Ishikawa (cell line): ENCODE data around the gene LIG1.

Experiments used
- CEBPB ChIP-seq: IDR thresholded peaks from 2 replicates; pipeline ENCODE4 v1.6.1; 2012
- CREB1 ChIP-seq: IDR thresholded peaks from 2 replicates; pipeline ENCODE4 v1.6.1; 2012; ENCODE audit warnings: low read depth
- EGR1 ChIP-seq: IDR thresholded peaks from 2 replicates; pipeline ENCODE4 v1.6.1; 2012
- EP300 ChIP-seq: IDR thresholded peaks from 2 replicates; pipeline ENCODE4 v1.6.1; 2012; ENCODE audit warnings: borderline replicate concordance
- FOXM1 ChIP-seq: IDR thresholded peaks from 2 replicates; pipeline ENCODE4 v1.6.1; 2012; ENCODE audit warnings: low read depth, borderline replicate concordance
- NFIC ChIP-seq: IDR thresholded peaks from 2 replicates; pipeline ENCODE4 v1.6.1; 2012
- RAD21 ChIP-seq: IDR thresholded peaks from 2 replicates; pipeline ENCODE4 v1.6.1; 2012; ENCODE audit warnings: low read depth
- TAF1 ChIP-seq: IDR thresholded peaks from 2 replicates; pipeline ENCODE4 v1.6.1; 2012; ENCODE audit warnings: low read depth, mild to moderate bottlenecking
- TCF12 ChIP-seq: IDR thresholded peaks from 2 replicates; pipeline ENCODE4 v1.6.1; 2012; ENCODE audit warnings: low read depth
- TEAD4 ChIP-seq: IDR thresholded peaks from 2 replicates; pipeline ENCODE4 v1.6.1; 2012
- YY1 ChIP-seq: IDR thresholded peaks from 2 replicates; pipeline ENCODE4 v1.6.1; 2012; ENCODE audit warnings: low read depth
- ZBTB7A ChIP-seq: IDR thresholded peaks from 2 replicates; pipeline ENCODE4 v1.6.1; 2012; ENCODE audit warnings: low read depth
- TF ChIP-seq, protein P1 (sequence below): IDR thresholded peaks from 2 replicates; pipeline ENCODE4 v1.6.1; 2012
- TF ChIP-seq, protein P2 (sequence below): IDR thresholded peaks from 2 replicates; pipeline ENCODE4 v1.6.1; 2012
- TF ChIP-seq, protein P3 (sequence below): IDR thresholded peaks from 2 replicates; pipeline ENCODE4 v1.6.1; 2012; ENCODE audit warnings: low read depth, mild to moderate bottlenecking

LIG1 gene

DNA sequence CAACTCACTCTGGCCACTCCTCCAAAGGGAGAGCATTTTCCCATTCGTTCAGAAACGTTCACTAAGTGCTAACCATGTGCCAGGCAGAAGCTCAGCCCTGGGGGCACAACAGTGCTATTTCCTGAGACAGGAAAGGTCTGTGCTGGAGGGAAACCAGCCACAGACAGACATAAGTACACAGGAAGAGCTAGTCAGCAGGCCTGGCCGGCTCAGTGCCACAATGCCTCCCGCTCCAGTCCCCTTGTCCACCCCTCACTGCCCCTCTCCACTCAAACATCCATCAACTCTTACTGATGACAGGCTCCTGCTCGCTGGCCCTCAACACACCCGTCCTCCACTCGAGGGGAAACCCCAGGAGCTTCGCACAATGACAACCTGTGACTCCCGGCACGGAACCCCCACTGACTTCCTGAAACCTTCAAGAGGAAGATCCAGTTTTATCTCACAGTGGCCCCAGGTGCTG is 48.2 kb downstream of the LIG1 start:
- TF ChIP-seq EGR1 (no peak), RAD21 (no peak), EP300 (no peak), CEBPB (no peak), TEAD4 (no peak), CREB1 (no peak), YY1 (no peak), FOXM1 (no peak), TAF1 (no peak), ZBTB7A (no peak), TCF12 (no peak), NFIC (no peak)
- TF ChIP-seq, protein P1, sequence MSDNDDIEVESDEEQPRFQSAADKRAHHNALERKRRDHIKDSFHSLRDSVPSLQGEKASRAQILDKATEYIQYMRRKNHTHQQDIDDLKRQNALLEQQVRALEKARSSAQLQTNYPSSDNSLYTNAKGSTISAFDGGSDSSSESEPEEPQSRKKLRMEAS = no peak
- TF ChIP-seq, protein P2, sequence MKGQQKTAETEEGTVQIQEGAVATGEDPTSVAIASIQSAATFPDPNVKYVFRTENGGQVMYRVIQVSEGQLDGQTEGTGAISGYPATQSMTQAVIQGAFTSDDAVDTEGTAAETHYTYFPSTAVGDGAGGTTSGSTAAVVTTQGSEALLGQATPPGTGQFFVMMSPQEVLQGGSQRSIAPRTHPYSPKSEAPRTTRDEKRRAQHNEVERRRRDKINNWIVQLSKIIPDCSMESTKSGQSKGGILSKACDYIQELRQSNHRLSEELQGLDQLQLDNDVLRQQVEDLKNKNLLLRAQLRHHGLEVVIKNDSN = no peak
- TF ChIP-seq, protein P3, sequence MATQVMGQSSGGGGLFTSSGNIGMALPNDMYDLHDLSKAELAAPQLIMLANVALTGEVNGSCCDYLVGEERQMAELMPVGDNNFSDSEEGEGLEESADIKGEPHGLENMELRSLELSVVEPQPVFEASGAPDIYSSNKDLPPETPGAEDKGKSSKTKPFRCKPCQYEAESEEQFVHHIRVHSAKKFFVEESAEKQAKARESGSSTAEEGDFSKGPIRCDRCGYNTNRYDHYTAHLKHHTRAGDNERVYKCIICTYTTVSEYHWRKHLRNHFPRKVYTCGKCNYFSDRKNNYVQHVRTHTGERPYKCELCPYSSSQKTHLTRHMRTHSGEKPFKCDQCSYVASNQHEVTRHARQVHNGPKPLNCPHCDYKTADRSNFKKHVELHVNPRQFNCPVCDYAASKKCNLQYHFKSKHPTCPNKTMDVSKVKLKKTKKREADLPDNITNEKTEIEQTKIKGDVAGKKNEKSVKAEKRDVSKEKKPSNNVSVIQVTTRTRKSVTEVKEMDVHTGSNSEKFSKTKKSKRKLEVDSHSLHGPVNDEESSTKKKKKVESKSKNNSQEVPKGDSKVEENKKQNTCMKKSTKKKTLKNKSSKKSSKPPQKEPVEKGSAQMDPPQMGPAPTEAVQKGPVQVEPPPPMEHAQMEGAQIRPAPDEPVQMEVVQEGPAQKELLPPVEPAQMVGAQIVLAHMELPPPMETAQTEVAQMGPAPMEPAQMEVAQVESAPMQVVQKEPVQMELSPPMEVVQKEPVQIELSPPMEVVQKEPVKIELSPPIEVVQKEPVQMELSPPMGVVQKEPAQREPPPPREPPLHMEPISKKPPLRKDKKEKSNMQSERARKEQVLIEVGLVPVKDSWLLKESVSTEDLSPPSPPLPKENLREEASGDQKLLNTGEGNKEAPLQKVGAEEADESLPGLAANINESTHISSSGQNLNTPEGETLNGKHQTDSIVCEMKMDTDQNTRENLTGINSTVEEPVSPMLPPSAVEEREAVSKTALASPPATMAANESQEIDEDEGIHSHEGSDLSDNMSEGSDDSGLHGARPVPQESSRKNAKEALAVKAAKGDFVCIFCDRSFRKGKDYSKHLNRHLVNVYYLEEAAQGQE = no peak

DNA sequence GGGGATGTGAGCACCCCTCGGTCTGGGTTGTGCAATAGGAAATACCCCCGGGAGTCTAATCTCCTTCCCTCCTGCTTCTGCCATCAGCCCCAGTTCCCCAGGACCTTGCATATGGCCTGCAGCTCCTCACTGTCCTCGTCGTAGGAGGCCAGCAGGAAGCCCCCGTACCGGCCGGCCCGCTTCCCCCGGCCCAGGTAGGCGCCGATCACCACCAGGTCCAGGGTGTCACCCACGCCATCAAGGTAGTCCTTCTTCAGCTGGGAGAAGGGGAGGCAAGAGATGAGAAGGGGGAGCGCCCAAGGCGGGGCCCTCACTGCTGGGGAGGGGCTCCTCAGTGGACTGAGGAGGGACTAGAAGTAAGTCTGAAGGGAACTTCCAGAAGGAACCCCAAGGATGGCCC is 49.1 kb downstream of the LIG1 start:
- TF ChIP-seq, protein P3 = no peak
- TF ChIP-seq, protein P2 = no peak
- TF ChIP-seq FOXM1 (no peak), EGR1 (no peak), TEAD4 (no peak), CREB1 (no peak), TAF1 (no peak), TCF12 (no peak), CEBPB (no peak), RAD21 (no peak), YY1 (no peak), ZBTB7A (no peak), NFIC (no peak), EP300 (no peak)
- TF ChIP-seq, protein P1 = no peak

DNA sequence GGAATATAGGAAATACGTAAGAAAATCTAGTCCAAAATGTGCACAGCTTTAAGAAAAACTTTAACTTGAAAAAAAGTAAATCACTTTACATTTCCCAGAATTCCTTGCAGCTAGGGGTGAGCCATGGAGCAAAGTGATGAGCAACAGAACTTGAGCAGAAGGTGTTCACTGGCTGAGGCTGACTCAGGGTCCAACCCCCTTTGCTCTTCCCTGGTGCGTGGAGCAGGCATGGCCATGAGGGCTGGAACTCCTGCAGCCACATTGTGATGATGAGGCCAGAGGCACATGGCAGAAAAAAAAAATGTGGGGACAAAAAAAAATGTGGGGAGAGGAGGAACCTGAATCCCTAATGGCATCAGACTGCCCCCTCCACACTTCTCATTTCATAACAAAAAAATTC is 49.6 kb downstream of the LIG1 start:
- TF ChIP-seq, protein P1 = no peak
- TF ChIP-seq FOXM1 (no peak), ZBTB7A (no peak), CREB1 (no peak), EGR1 (no peak), YY1 (no peak), RAD21 (no peak), TAF1 (no peak), TEAD4 (no peak), TCF12 (no peak), CEBPB (no peak), EP300 (no peak), NFIC (no peak)
- TF ChIP-seq, protein P3 = no peak
- TF ChIP-seq, protein P2 = no peak

DNA sequence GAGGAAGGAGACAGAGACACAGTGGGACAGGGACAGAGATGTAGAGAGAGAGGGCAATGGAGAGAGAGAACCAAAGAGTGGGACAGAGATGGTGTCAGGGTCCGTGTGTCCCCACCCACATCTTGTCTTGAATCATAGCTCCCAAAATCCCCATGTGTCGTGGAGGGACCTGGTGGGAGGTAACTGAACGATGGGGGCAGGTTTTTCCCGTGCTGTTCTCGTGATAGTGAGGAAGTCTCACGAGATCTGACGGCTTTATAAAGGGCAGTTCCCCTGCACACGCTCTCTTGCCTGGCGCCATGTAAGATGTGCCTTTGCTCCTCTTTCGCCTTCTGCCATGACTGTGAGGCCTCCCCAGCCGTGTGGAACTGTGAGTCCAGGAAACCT is 52.0 kb downstream of the LIG1 start:
- TF ChIP-seq EP300 (no peak), CEBPB (no peak), EGR1 (no peak), YY1 (no peak), TAF1 (no peak), RAD21 (no peak), TEAD4 (no peak), FOXM1 (no peak), NFIC (no peak), CREB1 (no peak), TCF12 (no peak), ZBTB7A (no peak)
- TF ChIP-seq, protein P2 = no peak
- TF ChIP-seq, protein P3 = no peak
- TF ChIP-seq, protein P1 = no peak
